HG02571 (cell line): ENCODE data around the gene LGI1.

ENCODE experiments used
- ATAC-seq: cut with Tn5 transposase; IDR thresholded peaks from one replicate; pipeline ENCODE4 v1.9.1; 2021; ENCODE audit warnings: mild to moderate bottlenecking, moderate library complexity; ENCODE audit not compliant: unreplicated experiment

Gene LGI1

GRCh38 chr10:93757801-93758507 is at the start of gene LGI1:
LGI1 (plus strand) TSS chr10:93757936; CDS start chr10:93758145, 209 bp downstream.
- no peak for ATAC-seq

- no peak for ATAC-seq
Observed at GRCh38 chr10:93710333-93710909, 47.3 kb upstream of the LGI1 start.

GRCh38 chr10:93711891-93712290 is 45.8 kb upstream of the LGI1 start:
- ATAC-seq = no peak

- ATAC-seq = no peak
Observed at GRCh38 chr10:93712593-93712992, 45.1 kb upstream of the LGI1 start.

- peak; percentile 88 for ATAC-seq
Observed at GRCh38 chr10:93715345-93715744, 42.4 kb upstream of the LGI1 start.

GRCh38 chr10:93716766-93717165 is 41.0 kb upstream of the LGI1 start:
- no peak for ATAC-seq

- ATAC-seq = no peak
Observed at GRCh38 chr10:93718937-93719725, 38.6 kb upstream of the LGI1 start.

- no peak for ATAC-seq
Observed at GRCh38 chr10:93719901-93720300, 37.8 kb upstream of the LGI1 start.

GRCh38 chr10:93722550-93722949 is 35.2 kb upstream of the LGI1 start:
- no peak for ATAC-seq

GRCh38 chr10:93723153-93723552 is 34.6 kb upstream of the LGI1 start:
- no peak for ATAC-seq

- ATAC-seq = no peak
Observed at GRCh38 chr10:93726024-93726423, 31.7 kb upstream of the LGI1 start.

GRCh38 chr10:93741367-93741766 is 16.4 kb upstream of the LGI1 start:
- ATAC-seq = no peak

GRCh38 chr10:93742633-93743349 is 14.9 kb upstream of the LGI1 start:
- ATAC-seq = peak; percentile 74

GRCh38 chr10:93745408-93746065 is 12.2 kb upstream of the LGI1 start:
- no peak for ATAC-seq

GRCh38 chr10:93746844-93747284 is 10.9 kb upstream of the LGI1 start:
- no peak for ATAC-seq

GRCh38 chr10:93749218-93749799 is 8.4 kb upstream of the LGI1 start:
- ATAC-seq = no peak

- no peak for ATAC-seq
Observed at GRCh38 chr10:93751124-93751523, 6.6 kb upstream of the LGI1 start.

- no peak for ATAC-seq
Observed at GRCh38 chr10:93751832-93752231, 5.9 kb upstream of the LGI1 start.

- ATAC-seq = no peak
Observed at GRCh38 chr10:93752761-93753160, 5.0 kb upstream of the LGI1 start.

GRCh38 chr10:93753621-93754250 is 4.0 kb upstream of the LGI1 start:
- ATAC-seq = no peak
